ENCODE results near the gene DIPK1C.

DNA sequence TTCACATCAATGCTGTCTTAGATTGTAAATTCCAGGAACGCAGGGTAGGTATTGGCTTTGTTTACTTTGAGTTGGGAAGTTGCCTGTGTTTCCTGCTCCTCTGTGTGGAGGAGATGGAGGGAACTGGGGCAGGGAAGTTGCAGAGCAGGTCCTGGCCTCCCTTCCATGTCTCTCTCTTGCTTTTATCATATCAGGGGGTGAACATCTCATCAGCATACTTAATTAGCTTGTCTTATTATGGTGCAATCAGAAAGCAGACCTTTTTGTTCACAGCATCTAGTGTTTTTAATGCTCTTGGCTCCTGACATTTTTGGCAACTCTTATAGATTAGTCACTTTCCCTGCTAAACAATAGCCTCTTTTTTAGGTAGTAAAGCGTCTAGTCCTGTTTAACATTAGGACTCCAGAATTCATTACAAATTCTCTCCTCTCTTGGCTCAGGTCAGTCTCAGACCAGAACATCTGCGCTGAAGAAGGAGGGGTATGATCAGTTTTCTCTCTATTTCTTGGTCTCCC is 11.5 kb upstream of the DIPK1C start:
- TF ChIP-seq CTCF (conservative IDR thresholded peaks at IDR 0.05; ENCODE audit: low read depth in 2 of 2) (no peak), POLR2AphosphoS5 (IDR thresholded peaks at IDR 0.05; ENCODE audit: low read depth) (no peak), REST (IDR thresholded peaks at IDR 0.05; ENCODE audit: unreplicated experiment) (no peak)
